GM10248 (cell line): Measurements from ENCODE around the gene LDAH.

Experiments
- CTCF ChIA-PET: fragments of 300-600 bp; sonication (Branson Sonifier 250); formaldehyde crosslinking; extraction: SDS; loops from one replicate; lab custom pipeline; 2021; ENCODE audit warnings: antibody characterized with exemption; lab: Yijun Ruan, JAX
- POLR2A ChIA-PET: fragments of 350-650 bp; sonication (Branson Sonifier 250); formaldehyde crosslinking; extraction: SDS; loops from one replicate; lab custom pipeline; 2020; ENCODE audit warnings: antibody characterized with exemption; lab: Yijun Ruan, JAX
- DNase-seq: peaks from one replicate; pipeline ENCODE4 v3.0.0; 2012; ENCODE audit errors: extremely low spot score
- CTCF ChIP-seq: IDR thresholded peaks from 2 replicates; pipeline ENCODE4 v1.5.1; 2012; ENCODE audit warnings: mild to moderate bottlenecking, low read depth; ENCODE audit errors: extremely low read depth, missing control alignments, control extremely low read depth

LDAH gene

GRCh38 chr2:20706217-20706616 is 116.7 kb downstream of the LDAH start:
- ChIA-PET POLR2A (no interaction called here), CTCF (interaction anchor here (0.8 to 1.6 kb wide), 3 partner anchors 21 to 55 kb away, joined by 3 to 4 read pairs (median 4); partner anchors contain the start of gene HS1BP3)
- no peak for TF ChIP-seq CTCF
- no peak for DNase-seq

- DNase-seq: no peak
- ChIA-PET CTCF (interaction anchor here (2.6 kb wide), 1 partner anchor 11 kb away, joined by 8 read pairs; no protein-coding TSS in a partner anchor), POLR2A (no interaction called here)
- TF ChIP-seq CTCF: no peak
Measured at GRCh38 chr2:20704886-20705285, 118.0 kb downstream of the LDAH start.

GRCh38 chr2:20702563-20702962 is 120.3 kb downstream of the LDAH start:
- ChIA-PET CTCF (interaction anchor here (1.1 to 2.6 kb wide), 2 partner anchors 9 to 260 kb away, joined by 6 to 8 read pairs; no protein-coding TSS in a partner anchor), POLR2A (no interaction called here)
- DNase-seq: no peak
- TF ChIP-seq CTCF: no peak

- CTCF ChIA-PET: interaction anchor here (0.8 to 3.8 kb wide), 5 partner anchors 9 to 263 kb away, joined by 3 to 21 read pairs (median 3); no protein-coding TSS in a partner anchor
Measured at GRCh38 chr2:20698916-20699613, 123.8 kb downstream of the LDAH start.

GRCh38 chr2:20697322-20697934 is 125.5 kb downstream of the LDAH start:
- no peak for TF ChIP-seq CTCF
- DNase-seq: no peak
- CTCF ChIA-PET: interaction anchor here (0.8 to 3.8 kb wide), 5 partner anchors 10 to 60 kb away, joined by 3 to 21 read pairs (median 8); partner anchors contain the start of gene HS1BP3
- POLR2A ChIA-PET: interaction anchor here (0.7 kb wide), 1 partner anchor 188 kb away, joined by 4 read pairs; no protein-coding TSS in a partner anchor

More at GRCh38 chr2:20698916-20699613, 123.8 kb downstream of the LDAH start:
- TF ChIP-seq CTCF: no peak
- POLR2A ChIA-PET: no interaction called here
- no peak for DNase-seq

- no peak for DNase-seq
- no peak for TF ChIP-seq CTCF
- POLR2A ChIA-PET: no interaction called here
- CTCF ChIA-PET: interaction anchor here (1.0 to 3.8 kb wide), 6 partner anchors 20 to 266 kb away, joined by 3 to 21 read pairs (median 6); partner anchors contain the start of gene HS1BP3
Measured at GRCh38 chr2:20696366-20696765, 126.5 kb downstream of the LDAH start.
